Frontal cortex (tissue), 4 donors: ENCODE data around the gene GABBR2. TPM values are rescaled to one million over a fixed set of nuclear protein-coding genes. Genes with fewer than 3 reads are reported as not detected.
"Not testable (repeated sequence)": the region's sequence is repeated elsewhere in the genome, so short reads cannot be mapped to it uniquely, and the experiment has no call there.

Experiments used
- DNase-seq, 2 donors: peaks; one replicate each; pipeline ENCODE4 v3.0.0; 2012; ENCODE audit warnings: low spot score in 2 of 2
- FAIRE-seq: peaks from 2 replicates; lab custom pipeline; 2012; peaks lifted over from hg19 to GRCh38; lab: Jason Lieb, UNC
- total RNA-seq: library from RNA; depleted of rRNA; stranded (reverse); fragments of >200 nt; gene quantifications from one replicate; pipeline ENCODE4 v1.2.3, GENCODE V29; 2014
- donor health status: control.
- donor health status: control.
- donor health status: control.

Gene GABBR2
- total RNA-seq, 1 donor from 2014 or later = 39.9 TPM

GRCh38 chr9:98690686-98691085, 18.0 kb downstream of the GABBR2 start:
- no peak for FAIRE-seq
- DNase-seq = no peak

- no peak for FAIRE-seq
- DNase-seq = no peak
These were observed 19.8 kb downstream of the GABBR2 start for GRCh38 chr9:98688710-98689495.

GRCh38 chr9:98687911-98688310, 20.8 kb downstream of the GABBR2 start:
- no peak for FAIRE-seq
- DNase-seq = no peak

DNA sequence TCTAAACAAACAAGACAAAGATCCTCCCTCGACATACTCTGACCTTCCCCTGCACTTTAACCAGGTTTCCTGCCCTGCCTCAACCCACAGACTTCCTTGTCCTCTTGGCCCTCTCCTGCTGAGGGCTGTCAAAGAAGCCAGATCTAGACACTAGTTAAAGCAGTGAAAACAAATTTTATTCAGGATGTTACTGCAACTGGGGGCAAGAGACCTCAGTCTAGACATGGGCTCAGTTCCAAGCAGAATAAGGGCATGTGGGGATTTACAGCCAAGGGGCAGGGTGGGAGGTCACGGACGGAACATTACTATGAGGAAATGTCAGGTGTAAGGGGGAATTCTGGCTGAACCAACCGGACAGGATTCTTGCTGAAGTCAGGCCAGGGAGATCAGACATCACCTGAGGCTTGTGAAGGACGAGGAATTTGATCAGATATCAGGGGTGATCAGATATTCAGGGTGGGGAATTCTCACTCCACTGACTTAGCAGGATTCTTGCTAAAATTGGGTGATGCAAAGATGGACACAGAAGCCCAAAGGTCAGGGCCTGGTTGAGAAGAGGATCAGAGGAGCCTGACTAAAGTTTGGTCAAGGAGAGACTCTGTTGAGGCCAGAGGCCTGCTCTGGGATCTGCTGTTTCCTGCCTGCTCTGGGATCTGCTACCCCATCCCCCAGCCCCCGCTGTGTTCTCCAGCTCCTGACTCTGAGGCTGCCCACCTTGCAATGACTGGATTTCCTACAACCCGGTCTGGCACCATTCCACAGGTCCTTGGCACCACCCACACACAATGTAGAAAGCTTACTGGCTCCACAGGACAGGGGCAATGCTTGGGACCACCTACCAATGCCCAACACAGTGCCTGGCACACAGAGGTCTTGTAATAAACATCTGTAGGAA, 21.5 kb downstream of the GABBR2 start:
- DNase-seq (no peak), FAIRE-seq (no peak)

DNA sequence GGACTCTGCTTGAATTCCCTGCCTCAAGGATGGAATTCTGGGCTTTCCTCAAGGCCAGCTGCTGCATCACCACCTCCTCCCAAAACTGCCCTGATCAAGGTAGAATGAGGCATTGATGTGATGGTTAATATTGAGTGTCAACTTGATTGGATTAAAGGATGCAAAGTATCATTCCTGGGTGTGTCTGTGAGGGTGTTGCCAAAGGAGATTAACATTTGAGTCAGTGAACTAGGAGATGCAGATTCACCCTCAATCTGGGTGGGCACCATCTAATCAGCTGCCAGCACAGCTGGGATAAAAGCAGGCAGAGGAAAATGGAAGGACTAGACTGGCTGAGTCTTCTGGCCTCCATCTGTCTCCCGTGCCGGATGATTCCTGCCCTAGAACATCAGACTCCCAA, 23.9 kb downstream of the GABBR2 start:
- not testable (repeated sequence) for DNase-seq, FAIRE-seq

DNA sequence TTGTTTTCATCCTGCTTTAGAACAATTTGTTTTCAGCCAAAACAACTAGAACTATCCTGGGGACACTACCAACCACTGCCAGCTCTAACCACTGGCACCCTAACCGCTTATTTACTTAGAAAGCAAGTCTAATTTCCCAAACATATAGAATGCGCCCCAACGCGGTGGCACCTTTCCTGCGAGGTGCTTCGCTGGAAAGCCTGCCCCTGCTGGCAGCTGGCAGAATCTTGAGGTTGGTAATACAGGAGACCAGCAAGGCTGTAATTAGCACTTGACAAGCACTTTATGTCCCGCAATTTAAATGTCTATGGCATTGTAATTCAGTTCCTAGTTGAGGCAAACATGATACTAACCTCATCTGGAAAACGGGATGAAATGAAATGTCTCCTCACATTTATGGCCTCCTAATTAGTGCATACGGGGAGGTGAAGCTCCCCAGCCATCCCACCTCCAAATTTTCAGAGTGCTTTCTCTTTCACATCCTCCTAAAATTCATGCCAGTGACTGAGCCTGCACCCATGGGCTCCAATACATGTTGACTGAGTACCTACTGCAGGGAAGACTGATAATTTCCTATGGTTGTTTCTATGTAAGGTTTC, 30.4 kb downstream of the GABBR2 start:
- no peak for DNase-seq
- FAIRE-seq = no peak

GRCh38 chr9:98673681-98674080, 35.1 kb downstream of the GABBR2 start:
- DNase-seq = no peak

DNA sequence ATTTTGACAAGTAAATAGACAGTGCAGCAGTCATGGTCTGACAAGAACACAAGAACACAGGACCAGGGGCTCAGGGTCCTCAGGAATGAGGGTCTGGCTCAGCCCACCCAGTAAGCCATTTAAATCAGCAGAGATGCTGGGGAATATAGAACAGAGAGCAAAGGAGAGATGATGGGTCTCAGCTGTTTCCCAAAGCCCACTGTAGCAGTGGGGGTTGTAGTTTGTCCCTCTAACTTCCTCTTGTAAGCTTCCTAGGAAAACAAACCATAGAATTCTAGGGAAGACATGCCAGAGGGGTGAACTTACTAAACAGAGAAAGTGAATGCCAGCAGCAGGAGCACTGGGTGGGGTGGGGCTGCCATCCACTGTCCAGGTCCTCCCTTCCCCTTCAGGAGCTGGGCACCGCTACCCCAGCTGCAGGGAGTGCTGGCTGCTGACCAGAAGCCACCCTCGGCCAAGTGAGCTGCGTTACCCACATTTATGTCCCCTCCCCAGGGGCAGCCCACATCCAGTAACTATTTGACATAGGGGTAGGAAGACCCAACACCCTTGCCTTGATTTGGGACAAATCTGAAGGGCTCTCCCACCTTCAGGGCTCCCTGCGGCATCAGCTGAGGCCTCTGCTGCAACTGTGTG, 41.6 kb downstream of the GABBR2 start:
- no peak for FAIRE-seq

More at GRCh38 chr9:98673681-98674080, 35.1 kb downstream of the GABBR2 start:
- FAIRE-seq = no peak

DNA sequence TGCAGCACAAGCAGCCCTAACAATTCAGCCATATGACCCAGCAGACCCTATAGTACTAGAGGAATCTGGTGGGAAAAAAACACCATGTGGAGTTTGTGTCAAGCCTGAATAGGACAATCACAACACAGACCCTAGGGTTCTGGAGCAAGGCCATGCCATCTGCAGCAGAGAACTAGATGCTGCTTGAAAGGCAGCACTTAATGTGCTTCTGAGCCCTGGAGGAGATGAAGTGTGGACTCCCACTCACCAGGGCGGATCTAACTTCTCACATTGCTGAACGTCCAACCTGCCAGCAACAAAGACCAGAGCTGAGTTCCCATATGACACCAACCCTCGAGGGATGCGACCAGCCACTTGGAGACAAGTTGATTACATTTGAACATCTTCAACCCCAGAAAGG, 43.2 kb downstream of the GABBR2 start:
- DNase-seq (no peak), FAIRE-seq (no peak)

More for the DNA sequence above, 41.6 kb downstream of the GABBR2 start:
- DNase-seq = no peak

DNA sequence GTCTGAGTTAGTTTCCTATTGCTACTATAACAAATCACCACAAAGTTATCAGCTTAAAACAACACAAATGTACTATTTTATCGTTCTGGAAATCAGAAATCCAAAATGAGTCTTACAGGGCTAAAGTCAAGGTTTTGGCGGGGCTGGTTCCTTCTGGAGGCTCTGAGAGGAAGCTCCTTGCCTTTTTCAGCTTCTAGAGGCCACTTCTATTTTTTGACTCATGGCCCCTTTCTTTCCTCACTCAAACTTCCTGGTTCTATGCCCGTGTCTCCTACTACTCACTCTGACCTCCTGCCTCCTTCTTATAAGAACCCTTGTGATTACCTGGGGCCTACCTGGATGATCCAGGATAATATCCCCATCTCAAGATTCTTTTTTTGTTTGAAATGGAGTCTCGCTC, 48.2 kb downstream of the GABBR2 start:
- FAIRE-seq = no peak

GRCh38 chr9:98658951-98659351, 49.8 kb downstream of the GABBR2 start:
- DNase-seq (no peak), FAIRE-seq (no peak)

More for the DNA sequence above, 48.2 kb downstream of the GABBR2 start:
- no peak for DNase-seq

- no peak for FAIRE-seq
- DNase-seq = no peak
These were observed 50.8 kb downstream of the GABBR2 start for GRCh38 chr9:98657897-98658296.

DNA sequence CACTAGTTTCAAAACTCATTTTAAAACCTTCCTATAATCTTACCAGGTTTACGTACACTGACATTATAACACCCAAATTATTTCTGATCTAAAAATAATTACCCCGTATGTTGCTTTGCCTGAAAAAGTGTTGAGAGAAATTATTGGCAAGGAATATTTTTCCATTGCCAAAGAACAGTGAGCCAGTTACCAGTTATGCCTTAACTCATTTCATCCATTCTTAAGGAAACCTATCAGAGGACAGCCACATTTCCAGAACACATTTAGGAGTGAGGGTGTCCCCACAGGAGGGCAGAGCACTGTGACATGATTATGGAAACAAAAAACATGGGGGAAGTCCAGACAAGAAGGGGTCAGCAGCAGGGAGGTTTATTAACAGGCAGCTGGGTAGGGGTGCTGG, 52.2 kb downstream of the GABBR2 start:
- FAIRE-seq (no peak), DNase-seq (no peak)

- DNase-seq, FAIRE-seq: not testable (repeated sequence)
These were observed 53.3 kb downstream of the GABBR2 start for GRCh38 chr9:98655428-98655827.

GRCh38 chr9:98654247-98654646, 54.5 kb downstream of the GABBR2 start:
- FAIRE-seq (no peak), DNase-seq (no peak)

DNA sequence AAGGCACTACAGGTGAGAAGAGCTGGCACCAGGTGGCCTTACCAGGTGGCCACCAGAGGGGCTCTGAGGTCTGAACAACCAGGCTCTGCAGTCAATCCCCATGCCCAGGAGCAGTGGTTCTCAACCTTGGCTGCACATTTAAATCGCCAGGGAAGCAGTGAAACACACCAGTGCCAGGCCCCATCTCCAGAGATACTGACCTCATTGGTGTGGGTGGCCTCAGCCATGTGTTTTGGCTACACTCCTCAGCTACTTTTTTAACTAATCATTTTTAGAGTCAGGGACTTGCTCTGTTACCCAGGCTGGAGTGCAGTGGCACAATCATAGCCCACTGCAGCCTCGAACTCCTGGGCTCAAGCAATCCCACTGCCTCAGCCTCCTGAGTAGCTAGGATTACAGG, 56.0 kb downstream of the GABBR2 start:
- no peak for FAIRE-seq

DNA sequence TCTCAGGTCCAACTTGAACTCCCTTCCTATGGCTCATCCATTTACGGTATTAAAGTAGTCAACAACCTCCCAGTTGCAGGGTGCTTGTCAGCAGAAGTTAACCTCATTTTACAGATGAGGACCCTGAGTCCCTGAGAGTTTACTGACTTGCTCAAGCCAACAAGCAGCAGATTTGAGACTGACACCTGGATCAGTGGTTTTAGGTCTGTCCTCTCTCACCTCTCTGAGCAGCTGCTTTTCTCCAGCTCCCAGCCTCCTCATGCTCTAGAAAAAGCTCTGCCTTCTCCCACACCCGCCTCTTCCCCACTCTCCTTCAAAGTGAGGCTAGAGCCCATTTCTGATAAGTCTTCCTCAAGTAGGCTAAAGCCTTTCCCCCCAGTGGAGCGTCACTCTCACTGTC, 56.4 kb downstream of the GABBR2 start:
- no peak for FAIRE-seq
- no peak for DNase-seq

More for the DNA sequence above, 56.0 kb downstream of the GABBR2 start:
- no peak for DNase-seq

- no peak for FAIRE-seq
These were observed 61.5 kb downstream of the GABBR2 start for GRCh38 chr9:98647236-98647635.

GRCh38 chr9:98644011-98644410, 64.7 kb downstream of the GABBR2 start:
- DNase-seq = no peak
- FAIRE-seq = no peak

More at GRCh38 chr9:98647236-98647635, 61.5 kb downstream of the GABBR2 start:
- no peak for DNase-seq
